SK-N-SH (cell line): ENCODE data around the gene AKAP8. TPM values are rescaled to one million over a fixed set of nuclear protein-coding genes. Genes with fewer than 3 reads are reported as not detected.

Experiments used
- CTCF ChIA-PET: fragments of 300-600, 350-600 bp; formaldehyde crosslinking; extraction: SDS; loops from one replicate; lab custom pipeline; 2021; lab: Yijun Ruan, JAX
- POLR2A ChIA-PET: fragments of 350-600 bp; sonication (Branson Sonifier 250); formaldehyde crosslinking; extraction: SDS; loops from one replicate; lab custom pipeline; 2020; ENCODE audit warnings: antibody characterized with exemption, inconsistent platforms; lab: Yijun Ruan, JAX
- DNase-seq: peaks from one replicate; pipeline ENCODE4 v3.0.0; 2012
- H2AFZ ChIP-seq: fragments of 200-600 bp; sonication (generic); 2 replicates; pipeline ENCODE4 v1.8.1; 2016; ENCODE audit warnings: antibody characterized with exemption, mild to moderate bottlenecking, low read depth
- H3F3A ChIP-seq: fragments of 200-600 bp; sonication (generic); replicated peaks from 2 replicates; pipeline ENCODE3; 2016; ENCODE audit warnings: antibody characterized with exemption, mild to moderate bottlenecking; ENCODE audit not compliant: insufficient read depth
- H3K27ac ChIP-seq, 2 experiments: fragments of 200-500 bp in 1 of 2; fragments of 200-600 bp in 1 of 2; sonication (Bioruptor generic) in 1 of 2; sonication (generic), shearing (Covaris generic) in 1 of 2; 2 replicates each; pipeline versions ENCODE4 v1.5.1 to v1.6.1; 2014 to 2016; ENCODE audit warnings: low read depth in 2 of 2, inconsistent platforms in 1 of 2, low read length in 1 of 2, mild to moderate bottlenecking in 1 of 2, mixed read lengths in 1 of 2
- H3K27me3 ChIP-seq: fragments of 200-600 bp; sonication (generic), shearing (Covaris generic); 2 replicates; pipeline ENCODE4 v1.6.1; 2016; ENCODE audit warnings: mixed run types; ENCODE audit not compliant: insufficient read depth
- H3K36me3 ChIP-seq, 2 experiments: fragments of 200-500 bp in 1 of 2; fragments of 200-600 bp in 1 of 2; sonication (Bioruptor generic) in 1 of 2; sonication (generic) in 1 of 2; replicated peaks in 1 of 2; 2 replicates each; pipeline versions ENCODE3 to v1.5.1; 2014 to 2016; ENCODE audit warnings: low read length in 1 of 2, mild to moderate bottlenecking in 1 of 2; ENCODE audit not compliant: insufficient read depth in 2 of 2, control insufficient read depth in 1 of 2
- H3K4me1 ChIP-seq, 2 experiments: fragments of 200-500 bp in 1 of 2; fragments of 200-600 bp in 1 of 2; sonication (Bioruptor generic) in 1 of 2; sonication (generic), shearing (Covaris generic) in 1 of 2; 2 replicates each; pipeline versions ENCODE4 v1.5.1 to v1.6.1; 2014 to 2016; ENCODE audit warnings: low read depth in 1 of 2, low read length in 1 of 2, mixed run types in 1 of 2; ENCODE audit not compliant: insufficient read depth in 2 of 2, control insufficient read depth in 1 of 2
- H3K4me2 ChIP-seq: fragments of 200-600 bp; sonication (generic), shearing (Covaris generic); 2 replicates; pipeline ENCODE4 v1.6.1; 2017; ENCODE audit warnings: mixed run types
- H3K4me3 ChIP-seq, 2 experiments: fragments of 200-500 bp in 1 of 2; fragments of 200-600 bp in 1 of 2; sonication (Bioruptor generic) in 1 of 2; sonication (generic), shearing (Covaris generic) in 1 of 2; 2 replicates each; pipeline versions ENCODE4 v1.5.1 to v1.8.1; 2014 to 2016; ENCODE audit warnings: low read depth in 2 of 2, inconsistent platforms in 1 of 2, low read length in 1 of 2, mild to moderate bottlenecking in 1 of 2, mixed read lengths in 1 of 2, moderate library complexity in 1 of 2
- H3K79me2 ChIP-seq: fragments of 200-600 bp; sonication (generic); 2 replicates; pipeline ENCODE4 v1.8.1; 2017; ENCODE audit warnings: mild to moderate bottlenecking; ENCODE audit not compliant: insufficient read depth
- H3K9ac ChIP-seq: fragments of 200-600 bp; sonication (generic); 2 replicates; pipeline ENCODE4 v1.6.1; 2017; ENCODE audit warnings: mixed run types
- H3K9me2 ChIP-seq: fragments of 200-600 bp; sonication (generic); 2 replicates; pipeline ENCODE4 v1.6.1; 2017; ENCODE audit warnings: mixed run types
- H3K9me3 ChIP-seq: fragments of 200-600 bp; sonication (generic); 2 replicates; pipeline ENCODE4 v1.6.1; 2017; ENCODE audit warnings: mixed run types, mild to moderate bottlenecking, moderate library complexity
- H4K20me1 ChIP-seq: fragments of 200-600 bp; sonication (generic); 2 replicates; pipeline ENCODE4 v1.6.1; 2017; ENCODE audit warnings: mild to moderate bottlenecking, mixed run types; ENCODE audit not compliant: insufficient read depth
- ELF1 ChIP-seq: IDR thresholded peaks from 2 replicates; pipeline ENCODE4 v1.4.0; 2012
- FOSL2 ChIP-seq: IDR thresholded peaks from 2 replicates; pipeline ENCODE4 v1.4.0; 2012; ENCODE audit warnings: low read depth, mild to moderate bottlenecking, moderate library complexity, borderline replicate concordance
- GABPA ChIP-seq: IDR thresholded peaks from 2 replicates; pipeline ENCODE4 v1.4.0; 2012; ENCODE audit warnings: low read depth, mild to moderate bottlenecking
- JUND ChIP-seq: IDR thresholded peaks from 2 replicates; pipeline ENCODE4 v1.4.0; 2012
- NFIC ChIP-seq: IDR thresholded peaks from 2 replicates; pipeline ENCODE4 v1.4.0; 2012; ENCODE audit warnings: borderline replicate concordance
- NRF1 ChIP-seq: IDR thresholded peaks from 2 replicates; pipeline ENCODE4 v1.6.1; 2012; ENCODE audit warnings: low read depth, mild to moderate bottlenecking, low read length
- RCOR1 ChIP-seq: fragments of 150-350 bp; IDR thresholded peaks from 2 replicates; pipeline ENCODE4 v1.6.1; 2017; ENCODE audit warnings: antibody characterized with exemption, low read length
- SIN3A ChIP-seq: IDR thresholded peaks from 2 replicates; pipeline ENCODE4 v1.6.1; 2012; ENCODE audit warnings: low read depth, mild to moderate bottlenecking, low read length, moderate library complexity, borderline replicate concordance
- SMC3 ChIP-seq: IDR thresholded peaks from 2 replicates; pipeline ENCODE4 v1.6.1; 2012; ENCODE audit warnings: low read depth, low read length, improper control_type of control experiment
- TAF1 ChIP-seq: IDR thresholded peaks from 2 replicates; pipeline ENCODE4 v1.6.1; 2012; ENCODE audit warnings: low read depth, mild to moderate bottlenecking, low read length, moderate library complexity, borderline replicate concordance
- TCF12 ChIP-seq: IDR thresholded peaks from 2 replicates; pipeline ENCODE4 v1.4.0; 2012
- WGBS: methylation state at CpG from one replicate; pipeline ENCODE4 v1.1.6; 2017; ENCODE audit warnings: low lambda C conversion rate; 5-methylcytosine and 5-hydroxymethylcytosine counted together
- polyA plus RNA-seq, 3 experiments: library from polyadenylated mRNA; depleted of rRNA; stranded (reverse); fragments of >200 nt; gene quantifications; 2 replicates each; pipeline ENCODE4 v1.2.3, GENCODE V29; 2012
- TF ChIP-seq, protein P1 (sequence below): fragments of 200-600 bp; sonication (generic); IDR thresholded peaks from 2 replicates; pipeline ENCODE4 v1.6.1; 2017; ENCODE audit warnings: antibody characterized with exemption, mild to moderate bottlenecking, moderate library complexity
- TF ChIP-seq, protein P2 (sequence below): IDR thresholded peaks from 2 replicates; pipeline ENCODE4; 2012
- TF ChIP-seq, protein P3 (sequence below): IDR thresholded peaks from 2 replicates; pipeline ENCODE4 v1.4.0; 2012; ENCODE audit warnings: low read depth
- TF ChIP-seq, protein P4 (sequence below): fragments of 150-350 bp; IDR thresholded peaks from 2 replicates; pipeline ENCODE4 v1.6.1; 2017; ENCODE audit warnings: antibody characterized with exemption, low read length, low read depth, borderline replicate concordance
- TF ChIP-seq, protein P5 (sequence below): fragments of 150-350 bp; IDR thresholded peaks from 2 replicates; pipeline ENCODE4 v1.6.1; 2016; ENCODE audit warnings: mild to moderate bottlenecking, low read depth, low read length

Gene AKAP8
- polyA plus RNA-seq, 1 of the 3 experiments (the other 2 are of a cell fraction), result 17.2 TPM

DNA sequence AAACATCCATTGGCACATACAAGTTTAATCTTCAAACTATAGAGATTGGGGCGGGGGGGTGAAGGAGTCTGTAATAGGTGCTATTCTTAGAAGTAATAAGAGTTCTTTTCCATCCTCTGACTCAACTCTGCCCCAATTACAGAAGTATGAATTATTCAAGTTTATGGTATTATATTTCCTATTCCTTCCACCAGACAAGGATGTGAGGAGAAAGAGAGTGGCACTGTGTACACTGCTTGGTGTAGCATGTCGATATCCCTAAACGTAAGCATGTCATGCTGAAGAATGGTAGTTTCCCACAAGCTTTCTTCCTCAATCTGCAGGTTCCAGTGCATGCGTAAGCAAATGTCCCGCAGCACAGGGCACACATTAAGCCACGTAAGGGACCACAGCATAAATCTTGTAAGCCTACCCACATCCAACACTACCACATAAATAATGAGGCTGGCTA, 61.3 kb downstream of the AKAP8 start (continued):
- TF ChIP-seq, protein P1, sequence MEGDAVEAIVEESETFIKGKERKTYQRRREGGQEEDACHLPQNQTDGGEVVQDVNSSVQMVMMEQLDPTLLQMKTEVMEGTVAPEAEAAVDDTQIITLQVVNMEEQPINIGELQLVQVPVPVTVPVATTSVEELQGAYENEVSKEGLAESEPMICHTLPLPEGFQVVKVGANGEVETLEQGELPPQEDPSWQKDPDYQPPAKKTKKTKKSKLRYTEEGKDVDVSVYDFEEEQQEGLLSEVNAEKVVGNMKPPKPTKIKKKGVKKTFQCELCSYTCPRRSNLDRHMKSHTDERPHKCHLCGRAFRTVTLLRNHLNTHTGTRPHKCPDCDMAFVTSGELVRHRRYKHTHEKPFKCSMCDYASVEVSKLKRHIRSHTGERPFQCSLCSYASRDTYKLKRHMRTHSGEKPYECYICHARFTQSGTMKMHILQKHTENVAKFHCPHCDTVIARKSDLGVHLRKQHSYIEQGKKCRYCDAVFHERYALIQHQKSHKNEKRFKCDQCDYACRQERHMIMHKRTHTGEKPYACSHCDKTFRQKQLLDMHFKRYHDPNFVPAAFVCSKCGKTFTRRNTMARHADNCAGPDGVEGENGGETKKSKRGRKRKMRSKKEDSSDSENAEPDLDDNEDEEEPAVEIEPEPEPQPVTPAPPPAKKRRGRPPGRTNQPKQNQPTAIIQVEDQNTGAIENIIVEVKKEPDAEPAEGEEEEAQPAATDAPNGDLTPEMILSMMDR, result no peak
- TF ChIP-seq RCOR1 (no peak), SMC3 (no peak)

DNA sequence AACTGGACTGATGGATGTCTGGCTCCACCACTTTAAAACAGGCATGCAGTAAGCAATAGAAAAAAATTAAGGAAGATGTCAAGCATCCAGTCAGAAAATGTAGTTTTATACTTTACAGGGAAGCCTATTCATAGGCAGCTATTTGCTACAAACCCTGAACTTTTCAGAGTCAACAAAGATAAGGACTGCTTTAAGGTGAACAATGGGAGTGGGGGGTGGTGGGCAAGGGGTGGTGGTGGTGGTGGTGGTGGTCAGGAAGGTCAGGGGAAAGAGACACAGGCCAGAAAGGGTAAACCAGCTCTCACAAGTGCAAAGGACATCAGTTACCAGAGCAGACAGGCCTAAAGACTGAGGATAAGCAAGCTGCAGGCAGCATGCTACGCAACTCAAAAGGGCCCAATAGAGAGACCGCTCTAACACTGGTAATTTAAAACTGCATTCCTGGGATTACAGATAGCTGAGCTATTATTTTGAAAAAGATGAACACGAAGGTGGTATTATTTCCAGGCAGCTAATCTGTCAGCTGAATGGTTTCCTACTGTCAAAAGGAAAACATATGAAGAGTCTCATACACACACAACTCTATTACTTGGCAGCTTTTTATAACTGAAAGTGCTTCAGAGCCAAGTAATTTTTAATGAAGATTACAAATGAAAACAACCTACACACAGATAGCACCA, 62.1 kb downstream of the AKAP8 start:
- Histone ChIP-seq H3K9me2 (no peaks in the 10 kb centered on the region), H3K4me1 (peaks cover 28 to 38% of the 10 kb centered on the region in 2 experiments; a peak in 3 of 4 replicates), H3K4me2 (peak overlapping the region; percentile 58), H3K27me3 (no peaks in the 10 kb centered on the region), H3K9ac (no peak overlapping the region), H4K20me1 (peaks cover 100% of the 10 kb centered on the region)
- CTCF ChIA-PET, result interaction anchor here (1.0 to 1.9 kb wide), 3 partner anchors 9 to 226 kb away, joined by 3 to 5 read pairs (median 3); no protein-coding TSS in a partner anchor
- DNase-seq, result no peak
- TF ChIP-seq SIN3A (0 out of 2 replicates have a peak, but pooled peaks have one; percentile 48), NFIC (no peak), ELF1 (no peak), TAF1 (no peak), TCF12 (peak; percentile 15)
- TF ChIP-seq, protein P2, sequence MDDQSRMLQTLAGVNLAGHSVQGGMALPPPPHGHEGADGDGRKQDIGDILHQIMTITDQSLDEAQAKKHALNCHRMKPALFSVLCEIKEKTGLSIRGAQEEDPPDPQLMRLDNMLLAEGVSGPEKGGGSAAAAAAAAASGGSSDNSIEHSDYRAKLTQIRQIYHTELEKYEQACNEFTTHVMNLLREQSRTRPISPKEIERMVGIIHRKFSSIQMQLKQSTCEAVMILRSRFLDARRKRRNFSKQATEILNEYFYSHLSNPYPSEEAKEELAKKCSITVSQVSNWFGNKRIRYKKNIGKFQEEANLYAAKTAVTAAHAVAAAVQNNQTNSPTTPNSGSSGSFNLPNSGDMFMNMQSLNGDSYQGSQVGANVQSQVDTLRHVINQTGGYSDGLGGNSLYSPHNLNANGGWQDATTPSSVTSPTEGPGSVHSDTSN, result 0 out of 2 replicates have a peak, but pooled peaks have one; percentile 20
- TF ChIP-seq, protein P3, sequence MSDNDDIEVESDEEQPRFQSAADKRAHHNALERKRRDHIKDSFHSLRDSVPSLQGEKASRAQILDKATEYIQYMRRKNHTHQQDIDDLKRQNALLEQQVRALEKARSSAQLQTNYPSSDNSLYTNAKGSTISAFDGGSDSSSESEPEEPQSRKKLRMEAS, result peak; percentile 41; the same call in 1 of the 2 replicates
- TF ChIP-seq, all 33 proteins: peak for 4
- POLR2A ChIA-PET, result interaction anchor here (0.8 to 2.0 kb wide), 2 partner anchors 13 to 15 kb away, joined by 3 to 7 read pairs; no protein-coding TSS in a partner anchor
- Histone ChIP-seq H2AFZ (no peak overlapping the region), H3F3A (peaks cover 19% of the 10 kb centered on the region), H3K27ac (peak overlapping the region in 1 of 2 experiments; percentile 66; a peak in 3 of 4 replicates), H3K79me2 (peaks cover 100% of the 10 kb centered on the region), H3K36me3 (no peaks in the 10 kb centered on the region), H3K4me3 (no peak overlapping the region), H3K9me3 (no peaks in the 10 kb centered on the region)
- 55% methylated on average over 3 of the region's 3 CpGs for WGBS

DNA sequence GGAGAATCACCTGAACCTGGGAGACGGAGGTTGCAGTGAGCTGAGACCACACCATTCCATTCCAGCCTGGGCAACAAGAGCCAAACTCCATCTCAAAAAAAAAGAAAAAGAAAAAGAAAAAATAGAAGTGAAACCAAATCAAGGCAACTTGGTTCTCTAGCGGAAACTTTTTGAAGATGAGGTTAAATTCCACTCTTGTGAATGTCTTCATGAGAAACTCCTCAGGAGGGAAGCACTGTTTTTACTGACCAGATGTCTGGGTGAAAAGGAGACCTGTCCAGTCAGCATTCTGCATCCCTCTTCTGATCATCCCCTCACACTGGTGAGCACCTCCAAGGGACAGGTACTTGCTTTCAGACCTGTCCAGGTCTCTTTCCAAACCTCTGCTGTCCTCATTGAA, 63.1 kb downstream of the AKAP8 start:
- Histone ChIP-seq H3K9ac (no peak overlapping the region), H3K4me2 (peak overlapping the region; percentile 58; the same call in 1 of the 2 replicates), H2AFZ (no peak overlapping the region), H3K4me3 (no peak overlapping the region), H3K36me3 (no peaks in the 10 kb centered on the region), H3K27me3 (no peaks in the 10 kb centered on the region), H3K27ac (peak overlapping the region in 1 of 2 experiments; percentile 66; a peak in 2 of 4 replicates), H4K20me1 (peaks cover 100% of the 10 kb centered on the region), H3K79me2 (peaks cover 100% of the 10 kb centered on the region), H3K4me1 (peaks cover 25 to 34% of the 10 kb centered on the region in 2 experiments; a peak in 3 of 4 replicates), H3K9me2 (no peaks in the 10 kb centered on the region), H3F3A (peaks cover 19% of the 10 kb centered on the region), H3K9me3 (no peaks in the 10 kb centered on the region)
- 94% methylated on average over 2 of the region's 2 CpGs for WGBS
- DNase-seq, result no peak
- ChIA-PET POLR2A (interaction anchor here (2.0 kb wide), 1 partner anchor 12 kb away, joined by 7 read pairs; no protein-coding TSS in a partner anchor), CTCF (interaction anchor here (1.0 to 1.9 kb wide), 3 partner anchors 8 to 225 kb away, joined by 3 to 5 read pairs (median 3); no protein-coding TSS in a partner anchor)
- TF ChIP-seq, protein P3, result no peak
- TF ChIP-seq, protein P4, sequence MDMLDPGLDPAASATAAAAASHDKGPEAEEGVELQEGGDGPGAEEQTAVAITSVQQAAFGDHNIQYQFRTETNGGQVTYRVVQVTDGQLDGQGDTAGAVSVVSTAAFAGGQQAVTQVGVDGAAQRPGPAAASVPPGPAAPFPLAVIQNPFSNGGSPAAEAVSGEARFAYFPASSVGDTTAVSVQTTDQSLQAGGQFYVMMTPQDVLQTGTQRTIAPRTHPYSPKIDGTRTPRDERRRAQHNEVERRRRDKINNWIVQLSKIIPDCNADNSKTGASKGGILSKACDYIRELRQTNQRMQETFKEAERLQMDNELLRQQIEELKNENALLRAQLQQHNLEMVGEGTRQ, result no peak
- no peak for TF ChIP-seq FOSL2
- no peak for TF ChIP-seq JUND
- no peak for TF ChIP-seq GABPA
- TF ChIP-seq, protein P5, sequence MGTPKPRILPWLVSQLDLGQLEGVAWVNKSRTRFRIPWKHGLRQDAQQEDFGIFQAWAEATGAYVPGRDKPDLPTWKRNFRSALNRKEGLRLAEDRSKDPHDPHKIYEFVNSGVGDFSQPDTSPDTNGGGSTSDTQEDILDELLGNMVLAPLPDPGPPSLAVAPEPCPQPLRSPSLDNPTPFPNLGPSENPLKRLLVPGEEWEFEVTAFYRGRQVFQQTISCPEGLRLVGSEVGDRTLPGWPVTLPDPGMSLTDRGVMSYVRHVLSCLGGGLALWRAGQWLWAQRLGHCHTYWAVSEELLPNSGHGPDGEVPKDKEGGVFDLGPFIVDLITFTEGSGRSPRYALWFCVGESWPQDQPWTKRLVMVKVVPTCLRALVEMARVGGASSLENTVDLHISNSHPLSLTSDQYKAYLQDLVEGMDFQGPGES, result no peak
- no peak for TF ChIP-seq NFIC
- no peak for TF ChIP-seq SMC3
- TF ChIP-seq RCOR1, result no peak
- no peak for TF ChIP-seq ELF1
- TF ChIP-seq NRF1, result no peak
